ENCODE results near the gene AK9.

DNA sequence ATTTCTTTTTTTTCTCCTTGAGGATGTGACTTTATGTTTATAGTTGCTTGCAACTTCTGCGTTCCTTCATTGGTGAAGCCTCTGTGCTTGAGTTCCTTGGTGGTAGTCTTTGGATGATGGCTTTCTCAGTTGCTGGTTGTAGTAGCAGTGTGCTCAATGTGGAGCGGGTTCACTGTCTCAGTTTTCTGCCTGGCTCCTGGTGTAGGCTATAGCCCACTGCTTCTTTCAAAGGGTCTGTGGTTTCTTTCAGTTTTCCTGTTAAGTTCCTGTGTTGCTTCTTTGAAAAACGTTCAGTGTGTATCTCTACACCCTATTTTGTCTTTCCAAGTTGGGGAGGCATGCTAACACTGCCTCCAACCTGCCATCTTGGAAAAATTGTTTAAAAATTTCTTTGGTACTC is 174.1 kb downstream of the AK9 start:
- TF ChIP-seq, protein P1, sequence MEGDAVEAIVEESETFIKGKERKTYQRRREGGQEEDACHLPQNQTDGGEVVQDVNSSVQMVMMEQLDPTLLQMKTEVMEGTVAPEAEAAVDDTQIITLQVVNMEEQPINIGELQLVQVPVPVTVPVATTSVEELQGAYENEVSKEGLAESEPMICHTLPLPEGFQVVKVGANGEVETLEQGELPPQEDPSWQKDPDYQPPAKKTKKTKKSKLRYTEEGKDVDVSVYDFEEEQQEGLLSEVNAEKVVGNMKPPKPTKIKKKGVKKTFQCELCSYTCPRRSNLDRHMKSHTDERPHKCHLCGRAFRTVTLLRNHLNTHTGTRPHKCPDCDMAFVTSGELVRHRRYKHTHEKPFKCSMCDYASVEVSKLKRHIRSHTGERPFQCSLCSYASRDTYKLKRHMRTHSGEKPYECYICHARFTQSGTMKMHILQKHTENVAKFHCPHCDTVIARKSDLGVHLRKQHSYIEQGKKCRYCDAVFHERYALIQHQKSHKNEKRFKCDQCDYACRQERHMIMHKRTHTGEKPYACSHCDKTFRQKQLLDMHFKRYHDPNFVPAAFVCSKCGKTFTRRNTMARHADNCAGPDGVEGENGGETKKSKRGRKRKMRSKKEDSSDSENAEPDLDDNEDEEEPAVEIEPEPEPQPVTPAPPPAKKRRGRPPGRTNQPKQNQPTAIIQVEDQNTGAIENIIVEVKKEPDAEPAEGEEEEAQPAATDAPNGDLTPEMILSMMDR (IDR thresholded peaks at IDR 0.05 in 4 of 5, conservative IDR thresholded peaks at IDR 0.05 in 1 of 5) = no peak
- TF ChIP-seq POLR2A (IDR thresholded peaks at IDR 0.05) = no peak

Measured in gastrocnemius medialis (tissue), 4 donors.